SK-N-SH treated with all-trans-retinoic acid at 6 μM for 48 hours (cell line): ENCODE results near the gene LYPLA2.

Source experiments
- ATAC-seq: fragments of 200-7000 bp; cut with Tn5 transposase; 3 replicates; pipeline ENCODE4 v1.9.1; 2020; ENCODE audit warnings: mild to moderate bottlenecking, moderate library complexity
- ARNTL ChIP-seq: fragments of 450-650 bp; formaldehyde crosslinking; IDR thresholded peaks from 2 replicates; pipeline ENCODE4 v1.5.0; 2020; ENCODE audit warnings: low read depth, mild to moderate bottlenecking, moderate library complexity, borderline replicate concordance
- CREB5 ChIP-seq: fragments of 250-450 bp; sonication (Bioruptor Pico); IDR thresholded peaks from 2 replicates; pipeline ENCODE4 v1.5.1; 2020; ENCODE audit warnings: low read depth, mild to moderate bottlenecking, moderate library complexity
- CSDC2 ChIP-seq: fragments of 250-450 bp; sonication (Bioruptor Pico); IDR thresholded peaks from 2 replicates; pipeline ENCODE4 v1.5.0; 2020; ENCODE audit warnings: mild to moderate bottlenecking, moderate library complexity
- CSRNP3 ChIP-seq: fragments of 250-450 bp; sonication (Bioruptor Pico); IDR thresholded peaks from 2 replicates; pipeline ENCODE4 v1.5.1; 2021; ENCODE audit warnings: mild to moderate bottlenecking, moderate library complexity
- ESRRG ChIP-seq: fragments of 250-450 bp; sonication (Bioruptor Pico); IDR thresholded peaks from 2 replicates; pipeline ENCODE4 v1.6.1; 2021; ENCODE audit warnings: mild to moderate bottlenecking
- GLIS3 ChIP-seq: fragments of 250-450 bp; sonication (Bioruptor Pico); IDR thresholded peaks from 2 replicates; pipeline ENCODE4 v1.5.0; 2020; ENCODE audit warnings: mild to moderate bottlenecking, moderate library complexity
- ISL1 ChIP-seq: fragments of 250-450 bp; sonication (Bioruptor Pico); IDR thresholded peaks from 2 replicates; pipeline ENCODE4 v2.1.2; 2022; ENCODE audit warnings: mild to moderate bottlenecking, moderate library complexity
- OSR1 ChIP-seq: fragments of 250-450 bp; sonication (Bioruptor Pico); IDR thresholded peaks from 2 replicates; pipeline ENCODE4 v1.8.0; 2022; ENCODE audit warnings: moderate library complexity, mild to moderate bottlenecking, inconsistent platforms
- PATZ1 ChIP-seq: fragments of 250-450 bp; sonication (Bioruptor Pico); IDR thresholded peaks from 2 replicates; pipeline ENCODE4 v1.8.0; 2020; ENCODE audit warnings: mild to moderate bottlenecking, moderate library complexity, borderline replicate concordance
- POU6F1 ChIP-seq: fragments of 250-450 bp; sonication (Bioruptor Pico); IDR thresholded peaks from 2 replicates; pipeline ENCODE4 v1.8.0; 2021; ENCODE audit warnings: low read depth, mild to moderate bottlenecking, moderate library complexity, borderline replicate concordance
- PPARA ChIP-seq: fragments of 250-450 bp; sonication (Bioruptor Pico); IDR thresholded peaks from 2 replicates; pipeline ENCODE4 v1.5.0; 2020; ENCODE audit warnings: mild to moderate bottlenecking, borderline replicate concordance
- SNAI2 ChIP-seq: fragments of 250-450 bp; sonication (Bioruptor Pico); IDR thresholded peaks from 2 replicates; pipeline ENCODE4 v1.5.0; 2020; ENCODE audit warnings: mild to moderate bottlenecking, moderate library complexity
- TCF4 ChIP-seq: fragments of 250-450 bp; sonication (Bioruptor Pico); IDR thresholded peaks from 2 replicates; pipeline ENCODE4 v1.8.0; 2021; ENCODE audit warnings: mild to moderate bottlenecking, moderate library complexity, borderline replicate concordance
- TOX ChIP-seq: fragments of 250-450 bp; sonication (Bioruptor Pico); IDR thresholded peaks from 2 replicates; pipeline ENCODE4 v1.8.0; 2021; ENCODE audit warnings: mild to moderate bottlenecking, moderate library complexity, borderline replicate concordance
- TSHZ2 ChIP-seq: fragments of 250-450 bp; sonication (Bioruptor Pico); IDR thresholded peaks from 2 replicates; pipeline ENCODE4 v1.5.0; 2020; ENCODE audit warnings: mild to moderate bottlenecking, moderate library complexity
- ZFP3 ChIP-seq: fragments of 250-450 bp; sonication (Bioruptor Pico); IDR thresholded peaks from 2 replicates; pipeline ENCODE4 v1.5.0; 2020; ENCODE audit warnings: mild to moderate bottlenecking, moderate library complexity
- ZNF565 ChIP-seq: fragments of 450-650 bp; formaldehyde crosslinking; conservative IDR thresholded peaks from 2 replicates; pipeline ENCODE4 v1.5.0; 2020; ENCODE audit warnings: low read depth, mild to moderate bottlenecking, moderate library complexity
- ZNF70 ChIP-seq: fragments of 450-650 bp; formaldehyde crosslinking; IDR thresholded peaks from 2 replicates; pipeline ENCODE4 v1.5.0; 2020; ENCODE audit warnings: mild to moderate bottlenecking, moderate library complexity
- ZNF8 ChIP-seq: fragments of 450-650 bp; formaldehyde crosslinking; IDR thresholded peaks from 2 replicates; pipeline ENCODE4 v1.5.0; 2020; ENCODE audit warnings: mild to moderate bottlenecking, moderate library complexity

The LYPLA2 gene

GRCh38 chr1:23805025-23805424 is 14.1 kb downstream of the LYPLA2 start:
- no peak for ATAC-seq
- TF ChIP-seq TSHZ2 (CRISPR knock-in tag) (no peak), CSDC2 (CRISPR knock-in tag) (no peak), ZNF8 (no peak), POU6F1 (CRISPR knock-in tag) (no peak), TCF4 (no peak), ESRRG (CRISPR knock-in tag) (no peak), OSR1 (CRISPR knock-in tag) (no peak), PPARA (CRISPR knock-in tag) (no peak), ZNF70 (CRISPR knock-in tag) (no peak), SNAI2 (CRISPR knock-in tag) (no peak), CSRNP3 (CRISPR knock-in tag) (no peak), TOX (CRISPR knock-in tag) (no peak), ARNTL (CRISPR knock-in tag) (no peak), ISL1 (CRISPR knock-in tag) (no peak), CREB5 (CRISPR knock-in tag) (no peak)

GRCh38 chr1:23806280-23806679 is 15.3 kb downstream of the LYPLA2 start:
- ATAC-seq: no peak
- TF ChIP-seq ISL1 (CRISPR knock-in tag): no peak
- TF ChIP-seq ESRRG (CRISPR knock-in tag): no peak
- TF ChIP-seq TOX (CRISPR knock-in tag): no peak
- TF ChIP-seq CSRNP3 (CRISPR knock-in tag): no peak
- TF ChIP-seq PATZ1 (CRISPR knock-in tag): no peak
- TF ChIP-seq OSR1 (CRISPR knock-in tag): no peak
- no peak for TF ChIP-seq GLIS3 (CRISPR knock-in tag)
- no peak for TF ChIP-seq CSDC2 (CRISPR knock-in tag)
- no peak for TF ChIP-seq SNAI2 (CRISPR knock-in tag)
- TF ChIP-seq ARNTL (CRISPR knock-in tag): no peak
- TF ChIP-seq TCF4: no peak
- TF ChIP-seq PPARA (CRISPR knock-in tag): no peak

- no peak for ATAC-seq
- TF ChIP-seq TOX (CRISPR knock-in tag) (no peak), ZFP3 (CRISPR knock-in tag) (no peak), PATZ1 (CRISPR knock-in tag) (no peak), ISL1 (CRISPR knock-in tag) (no peak), ZNF565 (CRISPR knock-in tag) (no peak), CSRNP3 (CRISPR knock-in tag) (no peak), CREB5 (CRISPR knock-in tag) (no peak), SNAI2 (CRISPR knock-in tag) (no peak), OSR1 (CRISPR knock-in tag) (no peak), GLIS3 (CRISPR knock-in tag) (no peak), PPARA (CRISPR knock-in tag) (no peak)
These were observed 16.5 kb downstream of the LYPLA2 start for GRCh38 chr1:23807453-23807852.
